Measurements from ENCODE around the gene GTF3A. TPM values are rescaled to one million over a fixed set of nuclear protein-coding genes. Genes with fewer than 3 reads are reported as not detected.
A peak's percentile ranks its signal among the peaks of the same experiment; 100 is the strongest.

GTF3A gene
- total and polyA plus RNA-seq, 2 donors from 2014 or later, result 64.8 to 126 TPM

GRCh38 chr13:27404680-27405079 is 19.7 kb upstream of the GTF3A start:
- TF ChIP-seq, protein P1, sequence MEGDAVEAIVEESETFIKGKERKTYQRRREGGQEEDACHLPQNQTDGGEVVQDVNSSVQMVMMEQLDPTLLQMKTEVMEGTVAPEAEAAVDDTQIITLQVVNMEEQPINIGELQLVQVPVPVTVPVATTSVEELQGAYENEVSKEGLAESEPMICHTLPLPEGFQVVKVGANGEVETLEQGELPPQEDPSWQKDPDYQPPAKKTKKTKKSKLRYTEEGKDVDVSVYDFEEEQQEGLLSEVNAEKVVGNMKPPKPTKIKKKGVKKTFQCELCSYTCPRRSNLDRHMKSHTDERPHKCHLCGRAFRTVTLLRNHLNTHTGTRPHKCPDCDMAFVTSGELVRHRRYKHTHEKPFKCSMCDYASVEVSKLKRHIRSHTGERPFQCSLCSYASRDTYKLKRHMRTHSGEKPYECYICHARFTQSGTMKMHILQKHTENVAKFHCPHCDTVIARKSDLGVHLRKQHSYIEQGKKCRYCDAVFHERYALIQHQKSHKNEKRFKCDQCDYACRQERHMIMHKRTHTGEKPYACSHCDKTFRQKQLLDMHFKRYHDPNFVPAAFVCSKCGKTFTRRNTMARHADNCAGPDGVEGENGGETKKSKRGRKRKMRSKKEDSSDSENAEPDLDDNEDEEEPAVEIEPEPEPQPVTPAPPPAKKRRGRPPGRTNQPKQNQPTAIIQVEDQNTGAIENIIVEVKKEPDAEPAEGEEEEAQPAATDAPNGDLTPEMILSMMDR (IDR thresholded peaks at IDR 0.05; ENCODE audit: borderline replicate concordance, extremely low read depth, insufficient read depth), result no peak
- Histone ChIP-seq H3K36me3 (ENCODE audit: control insufficient read depth in 2 of 3, insufficient read depth in 3 of 3, low read length in 3 of 3) (no peaks in the 10 kb centered on the region), H3K27me3 (ENCODE audit: control insufficient read depth, insufficient read depth, low read length) (no peaks in the 10 kb centered on the region), H3K9ac (ENCODE audit: low read length in 3 of 3) (peak overlapping the region in 1 of 3 donors; percentile 3), H3K4me3 (ENCODE audit: low read length in 3 of 3) (peak overlapping the region in 1 of 3 donors; percentile 19), H3K27ac (ENCODE audit: low read depth in 2 of 2, low read length in 2 of 2) (peak overlapping the region in 1 of 2 donors; percentile 89), H3K4me1 (ENCODE audit: control insufficient read depth in 2 of 3, insufficient read depth in 2 of 3, low read depth in 1 of 3, low read length in 3 of 3) (peaks cover 6 to 31% (median 17%) of the 10 kb centered on the region in 3 donors), H3K9me3 (ENCODE audit: control insufficient read depth in 2 of 3, insufficient read depth in 1 of 3, low read length in 3 of 3) (peaks cover 0 to 3% (median 0%) of the 10 kb centered on the region in 3 donors)
- FAIRE-seq (no peak), DNase-seq (no peak)
- intact Hi-C loops (cut with DNase I), result no loop called here

DNA sequence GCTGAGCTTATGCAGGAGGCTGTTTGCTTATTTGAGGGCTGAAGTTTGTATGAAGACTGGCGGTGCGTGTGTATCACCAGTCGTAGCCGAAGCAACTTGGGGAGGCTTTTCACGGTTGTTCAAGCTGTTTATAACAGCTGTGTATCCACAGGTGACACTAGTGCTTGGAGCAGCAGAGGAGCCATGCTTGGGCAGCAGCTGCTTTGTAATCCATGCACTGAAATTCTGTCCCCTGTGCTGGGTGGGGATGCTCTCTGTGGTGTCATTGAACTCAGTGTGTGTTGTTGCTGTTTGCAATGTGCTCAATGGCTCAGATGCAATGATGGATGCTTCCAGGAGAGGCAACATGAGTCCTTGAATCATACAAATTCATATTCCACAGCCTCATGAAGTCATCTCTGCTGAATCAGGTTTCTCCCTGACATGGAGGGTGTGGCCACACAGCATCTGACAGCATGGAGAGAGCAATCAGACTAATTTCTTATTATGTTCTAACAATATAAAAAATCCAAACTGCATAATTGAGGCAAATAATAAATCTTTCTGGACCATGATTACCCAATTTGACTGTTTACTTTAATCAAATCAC is 18.8 kb upstream of the GTF3A start:
- no peak for DNase-seq
- Histone ChIP-seq H3K4me1 (ENCODE audit: control insufficient read depth in 2 of 3, insufficient read depth in 2 of 3, low read depth in 1 of 3, low read length in 3 of 3) (peaks cover 6 to 31% (median 17%) of the 10 kb centered on the region in 3 donors), H3K27me3 (ENCODE audit: control insufficient read depth, insufficient read depth, low read length) (no peaks in the 10 kb centered on the region), H3K9ac (ENCODE audit: low read length in 3 of 3) (no peak overlapping the region), H3K36me3 (ENCODE audit: control insufficient read depth in 2 of 3, insufficient read depth in 3 of 3, low read length in 3 of 3) (no peaks in the 10 kb centered on the region), H3K9me3 (ENCODE audit: control insufficient read depth in 2 of 3, insufficient read depth in 1 of 3, low read length in 3 of 3) (peaks cover 0 to 3% (median 0%) of the 10 kb centered on the region in 3 donors), H3K27ac (ENCODE audit: low read depth in 2 of 2, low read length in 2 of 2) (no peak overlapping the region), H3K4me3 (ENCODE audit: low read length in 3 of 3) (no peak overlapping the region)
- intact Hi-C loops (cut with DNase I), result no loop called here
- TF ChIP-seq, protein P1 (IDR thresholded peaks at IDR 0.05; ENCODE audit: borderline replicate concordance, extremely low read depth, insufficient read depth), result no peak
- FAIRE-seq, result no peak

- peak in 2 of 5 donors; percentile 34 to 57 for DNase-seq
- TF ChIP-seq, protein P1 (IDR thresholded peaks at IDR 0.05; ENCODE audit: borderline replicate concordance, extremely low read depth, insufficient read depth), result peak; percentile 34
- no peak overlapping the region for H3K9ac ChIP-seq (ENCODE audit: low read length in 3 of 3)
These were observed 18.1 kb upstream of the GTF3A start for GRCh38 chr13:27406178-27406939.

More at GRCh38 chr13:27406178-27406939, 18.1 kb upstream of the GTF3A start:
- peaks cover 0 to 3% (median 0%) of the 10 kb centered on the region in 3 donors for H3K9me3 ChIP-seq (ENCODE audit: control insufficient read depth in 2 of 3, insufficient read depth in 1 of 3, low read length in 3 of 3)
- no peaks in the 10 kb centered on the region for H3K27me3 ChIP-seq (ENCODE audit: control insufficient read depth, insufficient read depth, low read length)
- FAIRE-seq, result no peak
- H3K4me3 ChIP-seq (ENCODE audit: low read length in 3 of 3), result no peak overlapping the region
- no peak overlapping the region for H3K27ac ChIP-seq (ENCODE audit: low read depth in 2 of 2, low read length in 2 of 2)
- no peaks in the 10 kb centered on the region for H3K36me3 ChIP-seq (ENCODE audit: control insufficient read depth in 2 of 3, insufficient read depth in 3 of 3, low read length in 3 of 3)
- H3K4me1 ChIP-seq (ENCODE audit: control insufficient read depth in 2 of 3, insufficient read depth in 2 of 3, low read depth in 1 of 3, low read length in 3 of 3), result peaks cover 6 to 31% (median 17%) of the 10 kb centered on the region in 3 donors
- intact Hi-C loops (cut with DNase I), result no loop called here
